GM23338 (cell line): ENCODE results near the gene DCBLD2. TPM values are rescaled to one million over a fixed set of nuclear protein-coding genes. Genes with fewer than 3 reads are reported as not detected.

Experiments used
- ATAC-seq: fragments of 200-7000 bp; cut with Tn5 transposase; 3 replicates; pipeline ENCODE4 v1.9.1; 2020
- DNase-seq: peaks from one replicate; pipeline ENCODE4 v3.0.0-alpha.2; 2015; ENCODE audit warnings: low spot score
- H2AFZ ChIP-seq: fragments of 200-600 bp; sonication (generic); 2 replicates; pipeline ENCODE4 v1.8.0; 2016; ENCODE audit warnings: antibody characterized with exemption, mild to moderate bottlenecking, moderate library complexity
- H3F3A ChIP-seq: fragments of 200-600 bp; sonication (generic); replicated peaks from 2 replicates; pipeline ENCODE4 v1.8.0; 2017; ENCODE audit warnings: antibody characterized with exemption, mixed run types, low read depth
- H3K27ac ChIP-seq: fragments of 200-600 bp; sonication (generic); 2 replicates; pipeline ENCODE4 v1.6.1; 2016; ENCODE audit warnings: low read depth
- H3K27me3 ChIP-seq: fragments of 200-600 bp; sonication (generic); 2 replicates; pipeline ENCODE4 v1.8.0; 2016; ENCODE audit warnings: mild to moderate bottlenecking, mixed run types, moderate library complexity; ENCODE audit not compliant: insufficient read depth
- H3K36me3 ChIP-seq: fragments of 200-600 bp; sonication (generic); 2 replicates; pipeline ENCODE4 v1.8.0; 2016; ENCODE audit warnings: mild to moderate bottlenecking; ENCODE audit not compliant: insufficient read depth
- H3K4me1 ChIP-seq: fragments of 200-600 bp; sonication (generic); 2 replicates; pipeline ENCODE4 v1.8.0; 2016; ENCODE audit warnings: mild to moderate bottlenecking, moderate library complexity; ENCODE audit not compliant: insufficient read depth
- H3K4me2 ChIP-seq: fragments of 200-600 bp; sonication (generic); 2 replicates; pipeline ENCODE4 v1.7.1; 2017; ENCODE audit warnings: mixed run types
- H3K4me3 ChIP-seq: fragments of 200-600 bp; sonication (generic); 2 replicates; pipeline ENCODE4 v1.6.1; 2016; ENCODE audit warnings: mixed run types
- H3K79me2 ChIP-seq: fragments of 200-600 bp; sonication (generic); replicated peaks from 2 replicates; pipeline ENCODE4 v1.8.0; 2017; ENCODE audit warnings: mild to moderate bottlenecking; ENCODE audit not compliant: insufficient read depth
- H3K9me2 ChIP-seq: fragments of 200-600 bp; sonication (generic); 2 replicates; pipeline ENCODE4 v1.8.0; 2017; ENCODE audit not compliant: insufficient read depth
- H4K20me1 ChIP-seq: fragments of 200-600 bp; sonication (generic); replicated peaks from 2 replicates; pipeline ENCODE4 v1.8.0; 2017; ENCODE audit warnings: mild to moderate bottlenecking; ENCODE audit not compliant: insufficient read depth
- H3K27ac Mint-ChIP-seq: 2 replicates; pipeline ENCODE4 v1.8.0; 2020; ENCODE audit warnings: inconsistent platforms, mild to moderate bottlenecking, moderate library complexity, mixed read lengths
- H3K27me3 Mint-ChIP-seq: 3 replicates; pipeline ENCODE4 v1.8.0; 2022; ENCODE audit warnings: low read depth, mild to moderate bottlenecking, moderate library complexity, mixed read lengths, inconsistent platforms; ENCODE audit not compliant: insufficient read depth, poor library complexity
- H3K36me3 Mint-ChIP-seq: 3 replicates; pipeline ENCODE4 v1.8.0; 2021; ENCODE audit warnings: low read depth, mild to moderate bottlenecking, inconsistent platforms, moderate library complexity, mixed read lengths
- H3K4me1 Mint-ChIP-seq: 3 replicates; pipeline ENCODE4 v1.8.0; 2020; ENCODE audit warnings: mild to moderate bottlenecking, inconsistent platforms, mixed read lengths
- H3K4me3 Mint-ChIP-seq: 3 replicates; pipeline ENCODE4 v1.8.0; 2021; ENCODE audit warnings: moderate library complexity, mild to moderate bottlenecking, inconsistent platforms, mixed read lengths
- H3K9me3 Mint-ChIP-seq: 3 replicates; pipeline ENCODE4 v1.8.0; 2020; ENCODE audit warnings: moderate library complexity, mild to moderate bottlenecking, inconsistent platforms, mixed read lengths
- ETS1 ChIP-seq: IDR thresholded peaks from 2 replicates; pipeline ENCODE4 v1.6.1; 2016; ENCODE audit warnings: antibody characterized with exemption
- EZH2phosphoT487 ChIP-seq: fragments of 200-600 bp; sonication (generic); IDR thresholded peaks from one replicate; pipeline ENCODE4 v1.8.1; 2018; ENCODE audit warnings: antibody characterized with exemption; ENCODE audit not compliant: unreplicated experiment
- JUNB ChIP-seq: IDR thresholded peaks from one replicate; pipeline ENCODE4 v1.6.1; 2016; ENCODE audit warnings: antibody characterized with exemption; ENCODE audit not compliant: unreplicated experiment
- REST ChIP-seq: IDR thresholded peaks from one replicate; pipeline ENCODE4 v1.6.1; 2018; ENCODE audit warnings: antibody characterized with exemption; ENCODE audit not compliant: unreplicated experiment
- ZNF331 ChIP-seq: fragments of 250-450 bp; sonication (Bioruptor Pico); IDR thresholded peaks from 2 replicates; pipeline ENCODE4 v1.5.0; 2020; ENCODE audit warnings: low read depth, mild to moderate bottlenecking, moderate library complexity
- ZNF462 ChIP-seq: fragments of 250-450 bp; sonication (Bioruptor Pico); IDR thresholded peaks from 2 replicates; pipeline ENCODE4 v1.5.0; 2020; ENCODE audit warnings: mild to moderate bottlenecking, moderate library complexity
- polyA plus RNA-seq: library from polyadenylated mRNA; unstranded; fragments of >200 nt; fragmentation: Nextera tagmentation; extraction: Ambion mirVana; gene quantifications from 2 replicates; pipeline ENCODE4 v1.2.1, GENCODE V29; 2016
- total RNA-seq: library from RNA; depleted of rRNA; stranded (reverse); fragments of >200 nt; shearing (Covaris generic); gene quantifications from 2 replicates; pipeline ENCODE4 v1.2.3, GENCODE V29; 2014

Gene DCBLD2
- total and polyA plus RNA-seq, 2 experiments from 2014 or later: 25.9 to 69.7 TPM

GRCh38 chr3:98875535-98875934 lies 26.0 kb downstream of the DCBLD2 start:
- peaks cover 64% of the 10 kb centered on the region for H3K79me2 ChIP-seq
- H3K27me3 Mint-ChIP-seq: peaks cover 2% of the 10 kb centered on the region
- ATAC-seq (no peak), DNase-seq (no peak)
- no peaks in the 10 kb centered on the region; the same call in 1 of the 3 replicates for H3K4me1 Mint-ChIP-seq
- no peaks in the 10 kb centered on the region for H3K4me1 ChIP-seq
- H3K27ac ChIP-seq: no peak overlapping the region
- H3K36me3 ChIP-seq: no peaks in the 10 kb centered on the region
- H3K4me2 ChIP-seq: no peak overlapping the region
- no peaks in the 10 kb centered on the region for H3K9me2 ChIP-seq
- H2AFZ ChIP-seq: no peak overlapping the region
- H3K27me3 ChIP-seq: no peaks in the 10 kb centered on the region
- no peak overlapping the region for H3K4me3 Mint-ChIP-seq
- no peak overlapping the region for H3K27ac Mint-ChIP-seq
- H3K36me3 Mint-ChIP-seq: peaks cover 24% of the 10 kb centered on the region
- no peaks in the 10 kb centered on the region; the same call in 1 of the 2 replicates for H4K20me1 ChIP-seq
- no peaks in the 10 kb centered on the region; the same call in 2 of the 3 replicates for H3K9me3 Mint-ChIP-seq
- H3F3A ChIP-seq: no peaks in the 10 kb centered on the region
- TF ChIP-seq ETS1 (no peak), EZH2phosphoT487 (no peak), REST (no peak), JUNB (no peak), ZNF331 (CRISPR knock-in tag) (no peak), ZNF462 (CRISPR knock-in tag) (no peak)
- H3K4me3 ChIP-seq: no peak overlapping the region
